Tibial artery (tissue), 4 donors: ENCODE measurements around the gene CYFIP2.

ENCODE experiments used
- DNase-seq, 2 donors: peaks; one replicate each; pipeline ENCODE4 v3.0.0-alpha.2; 2019
- H3K27ac ChIP-seq, 2 donors: fragments of 200-600 bp; sonication (generic) in 1 of 2; 1 replicate in 1 of 2; 2 replicates in 1 of 2; pipeline ENCODE4 v1.5.1; 2018 to 2019; ENCODE audit warnings: mild to moderate bottlenecking in 1 of 2
- H3K27me3 ChIP-seq, 2 donors: fragments of 200-600 bp; sonication (generic) in 1 of 2; one replicate each; pipeline versions ENCODE4 v1.5.1 to v1.6.0; 2016 to 2019
- H3K36me3 ChIP-seq, 3 donors: fragments of 200-600 bp; sonication (generic) in 2 of 3; one replicate each; pipeline ENCODE4 v1.5.1; 2016 to 2019; ENCODE audit warnings: mild to moderate bottlenecking in 2 of 3
- H3K4me1 ChIP-seq, 4 donors: fragments of 200-600 bp; sonication (generic) in 2 of 4; 1 replicate in 3 of 4; 2 replicates in 1 of 4; pipeline ENCODE4 v1.5.1; 2016 to 2019
- H3K4me3 ChIP-seq, 2 donors: fragments of 200-600 bp; sonication (generic) in 1 of 2; 1 replicate in 1 of 2; 2 replicates in 1 of 2; pipeline ENCODE4 v1.5.1; 2018 to 2019; ENCODE audit warnings: mild to moderate bottlenecking in 2 of 2
- H3K9me3 ChIP-seq, 3 donors: fragments of 200-600 bp; sonication (generic) in 1 of 3; one replicate each; pipeline ENCODE4 v1.5.1; 2016 to 2019
- CTCF ChIP-seq, 2 experiments: fragments of 200-600 bp in 1 of 2; fragments of 450-650 bp in 1 of 2; IDR thresholded peaks; one replicate each; pipeline ENCODE4 v1.5.1; 2017 to 2019; ENCODE audit warnings: antibody characterized with exemption in 2 of 2, mild to moderate bottlenecking in 1 of 2, moderate library complexity in 1 of 2
- intact Hi-C: fragments of 100-400 bp; cut with DNase I; formaldehyde crosslinking; loops from one replicate; pipeline ENCODE4 v1.15.0; 2023; ENCODE audit warnings: low total_unique reads

CYFIP2 gene

GRCh38 chr5:157269761-157270272 is 3.9 kb downstream of the CYFIP2 start:
- Histone ChIP-seq H3K4me1 (peaks cover 0 to 14% (median 9%) of the 10 kb centered on the region in 4 donors), H3K27me3 (no peaks in the 10 kb centered on the region), H3K27ac (no peak overlapping the region), H3K36me3 (no peaks in the 10 kb centered on the region), H3K4me3 (no peak overlapping the region), H3K9me3 (no peaks in the 10 kb centered on the region)
- TF ChIP-seq CTCF (IDR thresholded peaks at IDR 0.05) = no peak
- DNase-seq = no peak
- intact Hi-C loops = no loop called here

DNA sequence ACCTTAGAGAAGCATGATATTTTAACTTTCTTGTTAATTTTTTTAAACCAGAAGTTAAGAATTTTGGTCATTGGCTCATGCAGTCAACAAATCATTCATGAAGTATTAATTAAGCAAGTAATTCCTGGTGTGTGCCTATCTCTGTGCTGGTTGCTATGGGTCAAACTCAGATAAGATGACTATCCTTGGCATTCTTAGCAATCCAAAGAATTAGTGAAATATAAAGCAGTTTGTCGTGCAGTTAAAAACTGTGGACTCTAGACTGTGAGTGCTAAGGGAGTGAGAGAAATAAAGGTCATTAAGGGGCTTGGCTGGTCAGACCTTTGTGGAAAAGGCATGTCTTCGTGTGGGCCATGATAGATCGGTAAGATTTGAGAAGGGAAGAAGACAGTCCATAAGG is 4.8 kb downstream of the CYFIP2 start:
- Histone ChIP-seq H3K4me1 (peaks cover 0 to 11% (median 8%) of the 10 kb centered on the region in 4 donors), H3K27me3 (no peaks in the 10 kb centered on the region), H3K4me3 (no peak overlapping the region), H3K27ac (no peak overlapping the region), H3K36me3 (no peaks in the 10 kb centered on the region), H3K9me3 (no peaks in the 10 kb centered on the region)
- intact Hi-C loops = no loop called here
- no peak for TF ChIP-seq CTCF (IDR thresholded peaks at IDR 0.05)
- DNase-seq = no peak

GRCh38 chr5:157271740-157272271 is 5.9 kb downstream of the CYFIP2 start:
- intact Hi-C loops = no loop called here
- no peaks in the 10 kb centered on the region for H3K27me3 ChIP-seq
- no peaks in the 10 kb centered on the region for H3K36me3 ChIP-seq
- no peak overlapping the region for H3K27ac ChIP-seq
- no peak for DNase-seq
- no peaks in the 10 kb centered on the region for H3K9me3 ChIP-seq
- no peak overlapping the region for H3K4me3 ChIP-seq
- peaks cover 0 to 3% (median 2%) of the 10 kb centered on the region in 4 donors for H3K4me1 ChIP-seq
- no peak for TF ChIP-seq CTCF (IDR thresholded peaks at IDR 0.05)

DNA sequence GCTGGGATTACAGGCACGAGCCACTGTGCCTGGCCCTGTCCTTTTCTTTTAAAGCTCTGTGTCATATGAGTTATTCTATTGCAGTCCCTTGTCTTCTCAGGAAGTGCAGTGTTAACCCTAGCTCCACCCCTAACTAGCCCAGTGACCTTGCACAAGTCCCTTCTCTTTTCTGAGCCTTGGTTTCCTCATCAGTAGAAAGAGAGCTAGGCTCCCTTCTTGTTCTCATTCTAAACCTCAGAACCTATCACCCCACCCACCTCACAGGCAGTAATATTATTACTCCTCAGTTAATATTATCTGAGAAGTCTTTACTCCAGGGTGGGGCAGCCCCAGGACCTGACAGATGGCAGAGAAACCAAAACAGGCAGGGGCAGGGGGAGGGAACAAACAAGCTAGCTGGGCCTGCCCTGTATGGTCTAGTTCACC is 7.2 kb downstream of the CYFIP2 start:
- no peak for TF ChIP-seq CTCF (IDR thresholded peaks at IDR 0.05)
- H3K36me3 ChIP-seq = no peaks in the 10 kb centered on the region
- H3K27ac ChIP-seq = no peak overlapping the region
- H3K9me3 ChIP-seq = no peaks in the 10 kb centered on the region
- DNase-seq = no peak
- H3K27me3 ChIP-seq = no peaks in the 10 kb centered on the region
- H3K4me3 ChIP-seq = no peak overlapping the region
- no peaks in the 10 kb centered on the region for H3K4me1 ChIP-seq
- intact Hi-C loops = no loop called here

DNA sequence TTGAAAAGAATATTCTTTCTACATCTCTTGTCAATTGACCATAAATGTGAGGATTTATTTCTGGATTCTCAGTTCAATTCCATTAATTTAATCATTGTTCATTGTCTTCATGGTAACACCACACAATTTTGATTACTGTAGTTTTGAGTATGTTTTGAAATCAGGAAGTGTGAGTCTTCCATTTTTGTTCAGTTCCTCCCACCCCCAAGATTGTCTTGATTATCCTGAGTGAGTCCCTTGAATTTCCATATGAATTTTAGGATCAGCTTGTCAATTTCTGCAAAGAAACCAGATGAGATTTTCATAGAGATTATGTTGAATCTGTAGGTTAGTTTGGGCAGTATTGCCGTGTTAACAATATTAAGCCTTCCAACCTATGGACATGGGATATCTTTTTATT is 9.5 kb downstream of the CYFIP2 start:
- no peaks in the 10 kb centered on the region for H3K9me3 ChIP-seq
- H3K27me3 ChIP-seq = no peaks in the 10 kb centered on the region
- DNase-seq = no peak
- TF ChIP-seq CTCF (IDR thresholded peaks at IDR 0.05) = no peak
- no peaks in the 10 kb centered on the region for H3K4me1 ChIP-seq
- no peak overlapping the region for H3K27ac ChIP-seq
- intact Hi-C loops = no loop called here
- H3K36me3 ChIP-seq = no peaks in the 10 kb centered on the region
- H3K4me3 ChIP-seq = no peak overlapping the region
